ENCODE measurements around the gene GSG1. TPM values are rescaled to one million over a fixed set of nuclear protein-coding genes. Genes with fewer than 3 reads are reported as not detected.

The GSG1 gene
- total RNA-seq, 2 donors from 2014 or later: 0.66 to 2.1 TPM

GRCh38 chr12:13130981-13131380, 27.5 kb upstream of the GSG1 start:
- TF ChIP-seq POLR2A (IDR thresholded peaks at IDR 0.05) (no peak), CTCF (IDR thresholded peaks at IDR 0.05) (no peak)
- 31 to 44% methylated on average over 3 of the region's 3 CpGs for WGBS, 2 donors
- no peak overlapping the region for H3K4me3 ChIP-seq
- peak overlapping the region in 1 of 4 donors; percentile 3 for H3K27ac ChIP-seq
- intact Hi-C loops (cut with DNase I): no loop called here
- H3K27me3 ChIP-seq: no peaks in the 10 kb centered on the region
- no peaks in the 10 kb centered on the region for H3K36me3 ChIP-seq (replicated peaks in 1 of 2; ENCODE audit: insufficient read depth in 1 of 2, low read depth in 2 of 2)
- H3K9me3 ChIP-seq: no peaks in the 10 kb centered on the region
- H3K4me1 ChIP-seq: peaks cover 7% of the 10 kb centered on the region
- DNase-seq: no peak
- ATAC-seq: no peak

- intact Hi-C loops (cut with DNase I): no loop called here
- H3K4me3 ChIP-seq: no peak overlapping the region
- no peaks in the 10 kb centered on the region for H3K4me1 ChIP-seq
- DNase-seq: no peak
- H3K27ac ChIP-seq: no peak overlapping the region
- 87 to 88% methylated on average over 8 of the region's 8 CpGs for WGBS, 2 donors
- no peaks in the 10 kb centered on the region for H3K27me3 ChIP-seq
- no peaks in the 10 kb centered on the region for H3K9me3 ChIP-seq
- TF ChIP-seq CTCF (IDR thresholded peaks at IDR 0.05) (no peak), POLR2A (IDR thresholded peaks at IDR 0.05) (no peak)
- ATAC-seq: no peak
- H3K36me3 ChIP-seq (replicated peaks in 1 of 2; ENCODE audit: insufficient read depth in 1 of 2, low read depth in 2 of 2): no peaks in the 10 kb centered on the region
These were observed 25.0 kb upstream of the GSG1 start for GRCh38 chr12:13128291-13128965.

GRCh38 chr12:13127444-13127843, 24.0 kb upstream of the GSG1 start:
- H3K27ac ChIP-seq: no peak overlapping the region
- WGBS, 2 donors: 34 to 42% methylated on average over 4 to 5 of the region's 5 CpGs
- ATAC-seq (no peak), DNase-seq (no peak)
- no peaks in the 10 kb centered on the region for H3K27me3 ChIP-seq
- H3K4me1 ChIP-seq: no peaks in the 10 kb centered on the region
- TF ChIP-seq POLR2A (IDR thresholded peaks at IDR 0.05): no peak
- TF ChIP-seq CTCF (IDR thresholded peaks at IDR 0.05): no peak
- no peak overlapping the region for H3K4me3 ChIP-seq
- no peaks in the 10 kb centered on the region for H3K9me3 ChIP-seq
- H3K36me3 ChIP-seq (replicated peaks in 1 of 2; ENCODE audit: insufficient read depth in 1 of 2, low read depth in 2 of 2): no peaks in the 10 kb centered on the region
- intact Hi-C loops (cut with DNase I): no loop called here

- no peak for TF ChIP-seq POLR2A (IDR thresholded peaks at IDR 0.05)
- TF ChIP-seq CTCF (IDR thresholded peaks at IDR 0.05): no peak
- intact Hi-C loops (cut with DNase I): no loop called here
- H3K27me3 ChIP-seq: no peaks in the 10 kb centered on the region
- no peak overlapping the region for H3K4me3 ChIP-seq
- H3K9me3 ChIP-seq: no peaks in the 10 kb centered on the region
- ATAC-seq (no peak), DNase-seq (no peak)
- no peaks in the 10 kb centered on the region for H3K4me1 ChIP-seq
- no peaks in the 10 kb centered on the region for H3K36me3 ChIP-seq (replicated peaks in 1 of 2; ENCODE audit: insufficient read depth in 1 of 2, low read depth in 2 of 2)
- WGBS, 2 donors: 88% methylated on average over 3 of the region's 3 CpGs
- no peak overlapping the region for H3K27ac ChIP-seq
These were observed 23.0 kb upstream of the GSG1 start for GRCh38 chr12:13126494-13126893.

GRCh38 chr12:13125996-13126395, 22.5 kb upstream of the GSG1 start:
- no peak for DNase-seq
- Histone ChIP-seq H3K36me3 (replicated peaks in 1 of 2; ENCODE audit: insufficient read depth in 1 of 2, low read depth in 2 of 2) (no peaks in the 10 kb centered on the region), H3K4me1 (no peaks in the 10 kb centered on the region), H3K4me3 (no peak overlapping the region), H3K27me3 (no peaks in the 10 kb centered on the region), H3K9me3 (no peaks in the 10 kb centered on the region), H3K27ac (no peak overlapping the region)
- 79 to 85% methylated on average over 2 of the region's 2 CpGs for WGBS, 2 donors
- TF ChIP-seq POLR2A (IDR thresholded peaks at IDR 0.05): no peak
- no peak for TF ChIP-seq CTCF (IDR thresholded peaks at IDR 0.05)
- intact Hi-C loops (cut with DNase I): no loop called here
- no peak for ATAC-seq
